ENCODE measurements around the gene CCDC33.

DNA sequence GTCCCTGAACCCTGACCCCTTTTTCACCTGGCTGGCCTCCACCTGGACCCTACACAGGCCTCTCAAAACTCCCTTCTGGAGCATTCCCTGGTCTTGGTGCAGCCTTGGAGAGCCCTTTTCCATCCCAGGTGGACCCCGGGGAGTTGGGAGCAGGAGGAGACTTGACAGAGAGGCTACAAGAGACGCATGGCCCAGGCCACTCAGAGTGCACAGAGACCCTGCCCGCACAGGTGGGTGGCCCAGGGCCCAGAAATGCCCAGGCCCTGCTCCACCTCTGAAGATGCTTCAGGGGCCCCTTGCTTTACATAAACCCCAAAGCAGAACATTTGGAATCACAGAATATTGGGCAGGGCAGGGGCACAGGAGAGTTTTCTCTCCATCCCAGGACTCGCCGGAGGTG is 97.0 kb downstream of the CCDC33 start:
- TF ChIP-seq CTCF (IDR thresholded peaks at IDR 0.05 in 8 of 11, conservative IDR thresholded peaks at IDR 0.05 in 3 of 11) (no peak), POLR2AphosphoS5 (IDR thresholded peaks at IDR 0.05) (no peak)

Data from spleen (tissue), 7 donors.